ENCODE data around the gene HPX.
"Not testable (repeated sequence)": the region's sequence is repeated elsewhere in the genome, so short reads cannot be mapped to it uniquely, and the experiment has no call there.

Gene HPX

GRCh38 chr11:6417907-6418556 lies 22.8 kb downstream of the HPX start:
- DNase-seq (ENCODE audit: low read depth in 2 of 3, low spot score in 2 of 3): no peak

DNA sequence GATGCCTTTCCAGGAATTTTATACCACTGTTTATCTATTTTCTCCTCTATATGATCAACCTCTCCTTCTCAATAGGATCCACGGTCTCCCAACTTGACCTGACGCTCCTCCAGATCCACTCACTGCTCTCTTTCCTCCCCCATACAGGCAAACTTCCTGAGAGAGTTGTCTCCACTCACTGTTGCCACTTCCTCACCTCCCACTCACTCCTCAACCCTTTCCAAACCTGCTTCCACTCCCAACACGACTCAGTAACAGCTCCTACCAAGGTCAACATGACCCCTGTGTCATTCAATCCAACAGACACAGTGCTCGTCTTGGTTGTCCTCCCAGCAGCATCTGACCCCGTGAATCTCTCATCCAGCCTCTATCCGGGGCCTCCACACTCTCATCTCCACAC lies 25.0 kb downstream of the HPX start:
- no peak for DNase-seq (ENCODE audit: low read depth in 2 of 3, low spot score in 2 of 3)

DNA sequence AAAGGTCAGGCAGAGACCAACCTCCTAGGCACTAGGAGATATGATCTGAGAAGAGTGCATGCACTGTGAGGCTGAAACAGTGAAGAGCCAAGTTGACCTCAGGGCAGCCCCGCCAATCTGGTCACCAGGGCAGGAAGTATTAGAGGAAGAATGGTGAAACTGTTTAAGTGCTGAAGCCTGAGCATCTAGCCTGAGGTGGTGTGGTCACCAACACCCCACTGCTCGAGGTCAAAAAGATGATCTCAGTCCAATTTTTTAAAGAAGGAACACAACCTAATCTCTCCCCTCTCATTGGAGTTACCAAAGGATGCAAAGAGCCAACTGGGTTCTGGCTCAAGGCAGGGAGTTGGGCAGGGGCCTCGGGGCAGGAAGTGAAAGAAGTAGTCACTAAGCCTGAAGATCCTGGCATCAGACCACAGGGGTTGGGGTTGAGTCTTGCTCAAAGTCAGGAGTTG lies 25.9 kb downstream of the HPX start:
- no peak for DNase-seq (ENCODE audit: low read depth in 2 of 3, low spot score in 2 of 3)

DNA sequence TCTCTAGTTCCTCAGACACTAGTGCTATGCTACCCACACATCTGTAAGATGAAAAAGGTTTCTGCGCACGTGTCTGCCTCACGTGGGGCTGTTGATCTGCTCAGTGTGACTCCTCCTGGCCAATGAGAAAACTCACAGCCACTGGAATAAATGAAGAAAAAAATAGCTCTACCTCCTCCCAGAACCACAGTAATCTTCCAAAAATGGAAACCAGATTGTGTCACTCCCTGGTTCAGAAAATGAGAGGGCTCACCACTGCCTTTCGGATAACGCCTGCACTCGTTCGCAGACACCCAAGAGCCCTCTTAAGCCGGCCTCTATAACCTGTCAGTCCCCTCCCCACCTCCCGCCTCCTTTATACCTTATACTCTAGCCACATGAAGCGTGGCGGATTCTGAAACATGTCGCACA lies 27.0 kb downstream of the HPX start:
- DNase-seq (ENCODE audit: low read depth in 2 of 3, low spot score in 2 of 3): no peak

- no peak for DNase-seq (ENCODE audit: low read depth in 2 of 3, low spot score in 2 of 3)
These were observed 29.2 kb downstream of the HPX start for GRCh38 chr11:6411594-6412031.

- no peak for DNase-seq (ENCODE audit: low read depth in 2 of 3, low spot score in 2 of 3)
These were observed 29.9 kb downstream of the HPX start for GRCh38 chr11:6410695-6411430.

- DNase-seq (ENCODE audit: low read depth in 2 of 3, low spot score in 2 of 3): no peak
These were observed 34.4 kb downstream of the HPX start for GRCh38 chr11:6406370-6406769.

- no peak for DNase-seq (ENCODE audit: low read depth in 2 of 3, low spot score in 2 of 3)
These were observed 34.9 kb downstream of the HPX start for GRCh38 chr11:6405846-6406245.

DNA sequence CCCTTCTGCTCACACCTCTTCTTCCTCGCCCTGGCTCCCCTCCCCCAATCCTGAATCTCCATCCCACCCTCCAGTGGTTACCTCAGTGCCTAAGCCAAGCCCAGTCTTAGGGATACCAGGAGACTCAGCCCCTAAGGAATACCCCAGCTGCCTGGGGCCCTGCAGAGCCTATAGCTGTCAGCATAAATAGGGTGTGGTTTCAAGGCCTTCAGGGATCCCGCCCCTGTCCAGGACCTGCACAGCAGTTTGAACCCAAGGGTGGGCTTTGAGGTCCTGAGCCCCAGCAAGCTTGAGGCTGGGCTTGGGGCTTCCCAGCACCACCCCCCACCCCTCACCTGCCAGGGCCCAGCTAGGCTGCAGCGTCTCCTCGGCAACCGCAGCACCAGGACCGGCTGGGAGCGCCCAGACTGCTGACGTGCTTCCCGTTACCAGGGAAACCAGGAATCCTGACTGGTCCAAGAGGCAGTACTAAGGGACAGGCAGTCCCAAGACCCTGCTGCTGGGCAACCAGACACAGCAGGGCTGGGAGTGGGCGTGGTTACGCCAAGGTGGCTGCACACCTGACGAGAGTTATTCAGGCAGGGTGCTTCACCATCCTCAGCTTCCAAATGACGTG lies 35.6 kb downstream of the HPX start:
- no peak for DNase-seq (ENCODE audit: low read depth in 2 of 3, low spot score in 2 of 3)

DNA sequence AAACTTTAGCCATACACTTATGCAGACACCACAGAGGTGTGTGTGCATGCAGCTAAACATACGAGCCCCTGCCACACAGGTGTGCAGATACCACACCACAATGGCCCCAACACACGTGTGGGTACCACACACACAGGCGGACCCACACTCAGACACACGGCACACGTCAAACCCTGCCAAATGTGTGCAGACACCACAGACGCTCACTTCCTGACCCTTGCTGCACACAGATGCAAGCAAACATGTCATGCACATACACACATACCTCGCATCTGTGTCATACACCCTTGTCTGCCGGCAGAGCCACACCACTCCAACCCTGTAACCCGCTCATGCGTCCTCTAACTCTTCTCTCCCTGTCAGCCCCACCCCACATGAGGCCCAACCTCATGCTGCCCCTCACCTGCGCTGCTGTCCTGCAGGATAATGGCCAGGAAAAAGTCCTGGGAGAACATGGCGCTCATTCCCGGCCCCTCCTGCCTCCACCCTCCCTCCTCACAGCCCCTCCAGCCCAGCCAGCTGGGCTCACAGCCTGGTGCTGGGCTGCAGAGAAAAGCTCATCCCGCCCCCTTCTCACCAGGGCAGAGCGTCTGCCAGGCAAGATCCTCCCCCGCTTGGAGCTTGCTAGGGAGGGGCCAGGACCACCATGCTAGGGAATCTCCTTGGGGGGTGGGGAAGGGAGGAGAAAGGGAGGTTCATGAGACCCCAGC lies 36.3 kb downstream of the HPX start:
- no peak for DNase-seq (ENCODE audit: low read depth in 2 of 3, low spot score in 2 of 3)

- no peak for DNase-seq (ENCODE audit: low read depth in 2 of 3, low spot score in 2 of 3)
These were observed 37.2 kb downstream of the HPX start for GRCh38 chr11:6403539-6403938.

DNA sequence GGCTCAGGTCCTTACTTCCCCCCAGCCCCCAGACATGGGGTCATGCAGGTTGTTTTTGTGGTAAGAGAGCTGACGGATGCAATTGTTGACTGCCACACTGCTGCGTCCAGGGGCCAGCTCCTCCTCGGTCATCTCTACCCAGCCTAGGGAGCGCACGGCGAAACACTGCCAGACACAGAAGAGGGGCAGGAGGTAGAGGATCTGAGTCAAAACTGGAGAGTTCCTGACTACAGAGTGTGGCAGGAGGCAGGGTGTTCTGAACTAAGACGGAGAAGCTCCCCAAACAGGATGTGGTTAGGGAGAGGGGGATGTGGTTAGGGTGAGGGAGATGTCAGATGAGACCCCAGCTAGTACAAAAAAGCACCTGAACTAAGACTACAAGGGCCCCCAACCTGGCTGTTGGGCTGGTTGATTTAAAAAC lies 38.2 kb downstream of the HPX start:
- peak in 1 of 3 experiments; percentile 40 for DNase-seq (ENCODE audit: low read depth in 2 of 3, low spot score in 2 of 3)

- DNase-seq (ENCODE audit: low read depth in 2 of 3, low spot score in 2 of 3): no peak
These were observed 38.7 kb downstream of the HPX start for GRCh38 chr11:6402061-6402470.

DNA sequence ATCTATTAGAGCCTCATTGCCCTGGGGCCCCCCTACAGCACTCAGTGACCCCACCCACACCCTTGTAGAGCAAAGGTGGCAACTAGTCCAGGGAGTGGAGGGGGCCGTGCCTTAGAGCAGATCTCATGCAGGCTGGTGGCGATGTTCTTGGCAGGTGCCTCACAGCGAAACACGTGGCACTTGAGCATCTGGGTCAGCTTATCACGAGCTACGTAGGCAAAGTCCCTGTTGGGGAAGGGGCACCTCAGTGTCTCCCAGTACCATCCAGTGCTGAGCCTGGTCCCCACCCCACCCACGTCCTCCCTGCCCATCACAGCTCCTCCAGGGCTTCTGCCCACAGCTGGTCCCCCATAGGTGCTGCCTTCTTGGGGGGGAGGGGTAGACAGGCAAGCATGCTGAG lies 39.3 kb downstream of the HPX start:
- DNase-seq (ENCODE audit: low read depth in 2 of 3, low spot score in 2 of 3): no peak

- no peak for DNase-seq (ENCODE audit: low read depth in 2 of 3, low spot score in 2 of 3)
These were observed 40.1 kb downstream of the HPX start for GRCh38 chr11:6400431-6401345.

- no peak for DNase-seq (ENCODE audit: low read depth in 2 of 3, low spot score in 2 of 3)
These were observed 43.2 kb downstream of the HPX start for GRCh38 chr11:6397636-6398035.

- DNase-seq (ENCODE audit: low read depth in 2 of 3, low spot score in 2 of 3): no peak
These were observed 43.6 kb downstream of the HPX start for GRCh38 chr11:6397156-6397555.

GRCh38 chr11:6395470-6396060 lies 45.2 kb downstream of the HPX start:
- DNase-seq (ENCODE audit: low read depth in 2 of 3, low spot score in 2 of 3): no peak

GRCh38 chr11:6393989-6394670 lies 46.7 kb downstream of the HPX start:
- no peak for DNase-seq (ENCODE audit: low read depth in 2 of 3, low spot score in 2 of 3)

DNA sequence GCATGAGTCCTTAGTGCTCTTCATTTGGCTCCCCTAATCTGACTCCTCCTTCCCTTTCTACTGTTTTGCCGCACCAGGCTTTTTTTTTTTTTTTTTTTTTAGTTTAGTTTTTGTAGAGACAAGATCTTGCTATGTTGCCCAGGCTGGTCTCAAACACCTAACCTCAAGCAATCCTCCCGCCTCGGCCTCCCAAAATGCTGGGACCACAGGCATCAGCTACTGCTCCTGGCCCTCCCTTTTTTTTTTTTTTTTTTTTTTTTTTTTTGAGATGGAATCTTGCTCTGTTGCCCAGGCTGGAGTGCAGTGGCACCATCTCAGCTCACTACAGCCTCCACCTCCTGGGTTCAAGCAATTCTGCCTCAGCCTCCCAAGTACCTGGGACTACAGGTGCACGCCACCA lies 48.5 kb downstream of the HPX start:
- DNase-seq (ENCODE audit: low read depth in 2 of 3, low spot score in 2 of 3): not testable (repeated sequence)

Data from activated CD8-positive, alpha-beta memory T cell treated with anti-CD3 and anti-CD28 coated beads for 48 hours (primary cell).